SJCRH30 (cell line): ENCODE data around the gene ATP11A. TPM values are rescaled to one million over a fixed set of nuclear protein-coding genes. Genes with fewer than 3 reads are reported as not detected.

Source experiments
- DNase-seq, 2 experiments: peaks; one replicate each; pipeline ENCODE4 v3.0.0-alpha.2; 2015 to 2020
- H3K27ac ChIP-seq: fragments of 250-450 bp; sonication (Bioruptor Pico); 2 replicates; pipeline ENCODE4 v1.5.1; 2020; ENCODE audit warnings: mild to moderate bottlenecking, moderate library complexity
- H3K27me3 ChIP-seq: fragments of 250-450 bp; sonication (Bioruptor Pico); 2 replicates; pipeline ENCODE4 v1.5.1; 2020; ENCODE audit warnings: mild to moderate bottlenecking, moderate library complexity
- H3K36me3 ChIP-seq: fragments of 250-450 bp; sonication (Bioruptor Pico); 2 replicates; pipeline ENCODE4 v1.5.1; 2020; ENCODE audit warnings: mild to moderate bottlenecking, moderate library complexity
- H3K4me1 ChIP-seq: fragments of 250-450 bp; sonication (Bioruptor Pico); 2 replicates; pipeline ENCODE4 v1.5.1; 2020; ENCODE audit warnings: mild to moderate bottlenecking, moderate library complexity
- H3K4me3 ChIP-seq: fragments of 250-450 bp; sonication (Bioruptor Pico); 2 replicates; pipeline ENCODE4 v1.5.1; 2020; ENCODE audit warnings: mild to moderate bottlenecking, moderate library complexity
- H3K9me3 ChIP-seq: fragments of 250-450 bp; sonication (Bioruptor Pico); replicated peaks from 2 replicates; pipeline ENCODE4 v1.5.1; 2020; ENCODE audit warnings: mild to moderate bottlenecking, moderate library complexity
- total RNA-seq: library from RNA; depleted of rRNA; stranded (reverse); fragments of >200 nt; shearing (Covaris generic); gene quantifications from 2 replicates; pipeline ENCODE4 v1.2.3, GENCODE V29; 2014; rRNA removed

ATP11A gene
- 13.1 and 14.2 TPM in 2 replicates for total RNA-seq

GRCh38 chr13:112689303-112690245, at the start of gene ATP11A:
TSS of gene ATP11A (plus strand) at chr13:112690038. CDS start at chr13:112690417, 379 bp downstream.
- Histone ChIP-seq H3K27ac (peak within 1 kb of the TSS; percentile 52; the same call in 1 of the 2 replicates), H3K27me3 (no peaks in the 10 kb centered on the region), H3K4me1 (peaks cover 18% of the 10 kb centered on the region), H3K4me3 (peak within 1 kb of the TSS; percentile 92), H3K9me3 (no peaks in the 10 kb centered on the region), H3K36me3 (no peaks in the 10 kb centered on the region)
- peak; percentile 88 to 90 for DNase-seq

DNA sequence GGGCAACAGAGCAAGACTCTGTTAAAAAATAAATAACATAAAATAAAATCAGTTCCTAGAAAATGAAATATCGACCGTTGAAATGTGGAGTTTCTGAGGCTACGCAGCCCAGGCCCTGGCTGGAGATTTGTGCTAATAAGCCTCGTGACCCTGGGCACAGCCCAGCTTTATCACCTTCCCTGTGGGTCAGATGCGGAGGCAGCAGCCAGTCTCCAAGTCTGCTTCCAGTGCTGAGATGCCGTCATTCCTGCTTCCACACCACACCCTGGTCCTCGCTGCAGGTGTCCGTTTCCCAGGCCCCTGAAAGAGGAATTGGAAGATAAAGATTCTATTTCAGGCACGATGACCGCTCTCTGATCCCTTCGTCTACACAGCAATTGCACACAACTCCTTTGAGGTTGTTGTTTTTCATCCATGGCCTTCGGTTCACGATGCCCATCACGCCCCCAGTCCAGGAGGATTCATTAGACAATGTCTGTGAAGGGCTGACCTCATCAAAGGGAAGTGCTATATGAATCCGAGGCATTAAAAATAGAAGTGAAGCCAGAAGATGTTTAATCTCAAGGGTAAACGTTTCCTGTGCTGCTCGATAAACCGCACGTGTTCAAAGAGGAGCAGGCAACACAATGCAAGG, 48.3 kb upstream of the ATP11A start:
- Histone ChIP-seq H3K27ac (no peak overlapping the region), H3K9me3 (no peaks in the 10 kb centered on the region)
- DNase-seq = no peak

GRCh38 chr13:112642090-112642460, 47.8 kb upstream of the ATP11A start:
- H3K27me3 ChIP-seq = no peaks in the 10 kb centered on the region
- no peaks in the 10 kb centered on the region for H3K36me3 ChIP-seq

More for the DNA sequence above, 48.3 kb upstream of the ATP11A start:
- no peaks in the 10 kb centered on the region for H3K4me1 ChIP-seq
- no peaks in the 10 kb centered on the region for H3K36me3 ChIP-seq
- no peaks in the 10 kb centered on the region for H3K27me3 ChIP-seq
- H3K4me3 ChIP-seq = no peak overlapping the region

GRCh38 chr13:112643759-112644459, 45.9 kb upstream of the ATP11A start:
- H3K4me1 ChIP-seq = no peaks in the 10 kb centered on the region
- no peaks in the 10 kb centered on the region for H3K27me3 ChIP-seq
- H3K27ac ChIP-seq = no peak overlapping the region
- H3K4me3 ChIP-seq = no peak overlapping the region
- no peak for DNase-seq
- H3K36me3 ChIP-seq = no peaks in the 10 kb centered on the region
- no peaks in the 10 kb centered on the region for H3K9me3 ChIP-seq

More at GRCh38 chr13:112642090-112642460, 47.8 kb upstream of the ATP11A start:
- DNase-seq = no peak
- H3K4me1 ChIP-seq = no peaks in the 10 kb centered on the region
- H3K27ac ChIP-seq = no peak overlapping the region
- no peaks in the 10 kb centered on the region for H3K9me3 ChIP-seq
- H3K4me3 ChIP-seq = no peak overlapping the region

DNA sequence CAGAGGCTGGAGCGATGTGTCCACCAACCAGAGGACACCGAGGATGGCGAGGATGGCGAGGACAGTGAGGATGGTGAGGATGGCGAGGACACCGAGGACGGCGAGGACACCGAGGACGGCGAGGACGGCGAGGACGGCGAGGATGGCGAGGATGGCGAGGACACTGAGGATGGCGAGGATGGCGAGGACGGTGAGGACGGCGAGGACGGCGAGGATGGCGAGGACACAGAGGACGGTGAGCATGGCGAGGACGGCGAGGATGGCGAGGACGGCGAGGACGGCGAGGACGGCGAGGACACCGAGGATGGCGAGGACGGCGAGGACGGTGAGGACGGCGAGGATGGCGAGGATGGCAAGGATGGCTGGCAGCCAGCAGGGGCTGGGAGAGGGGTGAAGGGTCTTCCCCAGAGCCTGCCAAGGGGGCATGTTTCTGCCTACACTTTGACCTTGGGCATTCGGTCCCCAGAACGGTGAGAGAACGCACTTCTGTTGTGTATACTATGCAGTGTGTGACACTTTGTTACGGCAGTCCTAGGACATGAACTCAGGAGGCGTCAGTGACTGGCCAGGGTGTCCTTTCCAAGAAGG, 44.4 kb upstream of the ATP11A start:
- DNase-seq = no peak
- Histone ChIP-seq H3K9me3 (no peaks in the 10 kb centered on the region), H3K4me3 (no peak overlapping the region), H3K4me1 (no peaks in the 10 kb centered on the region), H3K27ac (no peak overlapping the region), H3K27me3 (no peaks in the 10 kb centered on the region), H3K36me3 (no peaks in the 10 kb centered on the region)

- Histone ChIP-seq H3K27ac (no peak overlapping the region), H3K4me3 (no peak overlapping the region), H3K9me3 (no peaks in the 10 kb centered on the region), H3K4me1 (no peaks in the 10 kb centered on the region), H3K36me3 (no peaks in the 10 kb centered on the region), H3K27me3 (no peaks in the 10 kb centered on the region)
- DNase-seq = no peak
Measured at GRCh38 chr13:112647256-112647655, 42.6 kb upstream of the ATP11A start.

DNA sequence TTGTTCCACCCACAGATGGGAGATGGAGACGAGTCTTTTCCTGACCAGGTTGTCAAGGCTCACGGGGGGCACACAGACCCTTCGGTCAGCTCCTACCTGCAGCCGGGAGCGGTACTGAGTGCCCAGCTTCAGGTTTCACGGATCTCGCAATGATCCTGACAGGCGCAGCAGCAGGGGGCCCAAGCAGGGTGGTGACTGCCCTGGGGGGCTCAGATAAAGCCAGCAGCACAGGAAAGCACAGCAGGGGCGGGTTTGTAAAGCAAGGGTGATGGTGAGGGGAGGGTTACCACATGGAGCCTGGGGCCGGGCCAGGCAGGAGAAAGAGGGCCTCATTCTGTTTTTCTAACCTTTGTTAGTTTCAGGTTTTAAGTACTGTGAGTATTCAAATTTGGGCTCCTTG, 41.7 kb upstream of the ATP11A start:
- Histone ChIP-seq H3K4me3 (no peak overlapping the region), H3K36me3 (no peaks in the 10 kb centered on the region), H3K4me1 (no peaks in the 10 kb centered on the region), H3K9me3 (no peaks in the 10 kb centered on the region), H3K27me3 (no peaks in the 10 kb centered on the region), H3K27ac (no peak overlapping the region)
- no peak for DNase-seq

DNA sequence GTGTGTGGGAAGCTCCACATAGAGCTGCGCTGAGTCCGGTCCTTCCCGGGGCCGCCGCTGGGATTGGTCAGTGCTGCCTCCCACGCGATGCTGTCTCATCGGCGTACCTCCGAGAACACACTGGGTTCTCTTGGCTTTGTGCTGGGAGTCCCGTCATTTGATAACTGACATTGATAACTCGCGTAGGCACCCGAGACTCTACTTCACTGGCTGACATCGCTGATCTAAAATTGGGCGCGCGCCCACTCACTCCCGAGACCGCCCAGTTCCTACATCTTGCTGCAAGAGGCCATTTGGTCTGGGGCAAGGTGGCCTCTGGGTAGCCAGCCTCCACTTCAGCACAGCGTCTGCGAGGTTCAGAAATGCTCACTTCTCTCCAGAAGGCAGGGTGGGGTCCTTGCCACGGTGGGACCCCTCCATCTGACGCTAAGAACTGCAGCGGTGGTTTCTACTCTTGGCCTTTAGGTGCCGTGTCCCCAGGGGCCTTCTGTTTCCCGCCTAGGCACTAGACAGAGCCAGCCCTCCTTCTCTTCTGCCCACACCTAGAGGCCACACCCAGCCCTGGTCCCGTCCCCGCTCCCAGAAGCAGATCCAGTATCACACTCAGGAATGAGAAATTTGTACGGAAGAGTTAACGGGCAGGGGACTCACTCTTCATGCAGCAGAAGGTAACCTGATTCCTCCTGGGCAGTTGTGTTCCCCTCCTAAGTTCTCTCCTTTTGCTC, 40.7 kb upstream of the ATP11A start:
- H3K36me3 ChIP-seq = no peaks in the 10 kb centered on the region
- H3K4me1 ChIP-seq = no peaks in the 10 kb centered on the region
- H3K27ac ChIP-seq = no peak overlapping the region
- DNase-seq = no peak
- H3K9me3 ChIP-seq = no peaks in the 10 kb centered on the region
- H3K4me3 ChIP-seq = no peak overlapping the region
- no peaks in the 10 kb centered on the region for H3K27me3 ChIP-seq

GRCh38 chr13:112651311-112651710, 38.5 kb upstream of the ATP11A start:
- Histone ChIP-seq H3K4me1 (no peaks in the 10 kb centered on the region), H3K9me3 (no peaks in the 10 kb centered on the region), H3K27me3 (no peaks in the 10 kb centered on the region), H3K27ac (no peak overlapping the region), H3K4me3 (no peak overlapping the region), H3K36me3 (no peaks in the 10 kb centered on the region)
- no peak for DNase-seq

GRCh38 chr13:112651750-112652511, 37.9 kb upstream of the ATP11A start:
- H3K27me3 ChIP-seq = no peaks in the 10 kb centered on the region
- no peaks in the 10 kb centered on the region for H3K4me1 ChIP-seq
- H3K4me3 ChIP-seq = no peak overlapping the region
- H3K27ac ChIP-seq = no peak overlapping the region
- DNase-seq = no peak
- H3K9me3 ChIP-seq = no peaks in the 10 kb centered on the region
- no peaks in the 10 kb centered on the region for H3K36me3 ChIP-seq

DNA sequence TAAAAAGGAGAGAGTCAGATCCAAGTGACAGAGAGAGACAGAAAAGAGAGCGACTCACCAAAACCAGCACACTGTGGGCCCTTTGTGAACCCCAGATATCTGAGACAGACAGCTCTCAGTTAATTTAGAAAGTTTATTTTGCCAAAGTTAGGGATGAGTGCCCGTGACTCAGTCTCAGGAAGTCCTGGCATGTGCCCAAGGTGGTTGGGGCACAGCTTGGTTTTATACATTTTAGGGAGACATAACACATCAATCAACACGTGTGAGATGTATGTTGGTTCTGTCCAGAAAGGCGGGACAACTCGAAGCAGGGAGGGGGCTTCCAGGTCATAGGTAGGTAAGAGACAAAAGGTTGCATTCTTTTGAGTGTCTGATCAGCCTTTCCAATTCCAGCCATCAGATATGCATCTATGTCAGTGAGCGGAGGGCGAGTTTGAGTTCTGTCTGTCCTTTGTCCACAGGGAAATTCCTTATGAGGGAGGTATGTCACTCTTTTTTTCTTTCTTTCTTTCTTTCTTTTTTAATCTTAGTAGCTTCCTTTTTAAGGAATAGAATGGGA, 37.2 kb upstream of the ATP11A start:
- Histone ChIP-seq H3K27ac (no peak overlapping the region), H3K36me3 (no peaks in the 10 kb centered on the region), H3K4me3 (no peak overlapping the region), H3K27me3 (no peaks in the 10 kb centered on the region), H3K9me3 (no peaks in the 10 kb centered on the region), H3K4me1 (no peaks in the 10 kb centered on the region)
- no peak for DNase-seq

DNA sequence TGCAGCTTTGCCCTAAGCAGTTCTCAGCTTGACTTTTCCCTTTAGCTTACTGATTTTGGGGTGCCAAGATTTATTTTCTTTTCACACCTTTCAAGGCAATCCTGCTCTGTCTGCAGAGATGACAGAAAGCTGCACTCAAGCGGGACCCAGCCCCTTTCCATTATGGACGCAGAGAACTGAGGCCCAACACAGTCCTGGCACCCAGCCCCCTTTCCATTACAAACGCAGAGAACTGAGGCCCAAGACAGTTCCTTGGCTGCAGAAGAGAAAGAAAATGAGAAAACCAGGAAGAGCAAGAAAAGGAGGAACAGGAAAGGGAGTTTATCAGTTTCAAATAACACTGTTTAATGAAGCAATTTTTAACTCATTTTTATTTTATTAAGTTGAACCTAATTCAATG, 36.8 kb upstream of the ATP11A start:
- H3K9me3 ChIP-seq = no peaks in the 10 kb centered on the region
- DNase-seq = no peak
- H3K36me3 ChIP-seq = no peaks in the 10 kb centered on the region
- no peaks in the 10 kb centered on the region for H3K27me3 ChIP-seq
- H3K27ac ChIP-seq = no peak overlapping the region
- peaks cover 3% of the 10 kb centered on the region; the same call in 1 of the 2 replicates for H3K4me1 ChIP-seq
- no peak overlapping the region for H3K4me3 ChIP-seq

- H3K27ac ChIP-seq = no peak overlapping the region
Measured at GRCh38 chr13:112655913-112656312, 33.9 kb upstream of the ATP11A start.

More at GRCh38 chr13:112655913-112656312, 33.9 kb upstream of the ATP11A start:
- Histone ChIP-seq H3K9me3 (no peaks in the 10 kb centered on the region), H3K4me3 (no peak overlapping the region), H3K27me3 (no peaks in the 10 kb centered on the region), H3K36me3 (no peaks in the 10 kb centered on the region), H3K4me1 (peaks cover 11% of the 10 kb centered on the region)
- DNase-seq = no peak
